ENCODE data around the gene CAMTA2.

- TF ChIP-seq SIN3A (IDR thresholded peaks at IDR 0.05; ENCODE audit: borderline replicate concordance, insufficient read depth, low read length) (no peak), FOXP2 (optimal IDR thresholded peaks at IDR 0.05; ENCODE audit: borderline replicate concordance, extremely low read depth, extremely low read length, insufficient read depth) (no peak), POLR2AphosphoS5 (IDR thresholded peaks at IDR 0.05; ENCODE audit: low read depth, low read length) (no peak), REST (IDR thresholded peaks at IDR 0.05; ENCODE audit: insufficient read depth in 1 of 2, low read depth in 2 of 2, low read length in 2 of 2) (no peak)
These were observed 66.2 kb downstream of the CAMTA2 start for GRCh38 chr17:4921320-4921719.
